Peyer's patch (tissue), 4 donors: ENCODE measurements around the gene VRK3. TPM values are rescaled to one million over a fixed set of nuclear protein-coding genes. Genes with fewer than 3 reads are reported as not detected.
"Not testable (repeated sequence)": the region's sequence is repeated elsewhere in the genome, so short reads cannot be mapped to it uniquely, and the experiment has no call there.

Experiments
- DNase-seq, 3 donors: peaks; one replicate each; pipeline ENCODE4 v3.0.0-alpha.2; 2017 to 2019
- H3K27ac ChIP-seq, 4 donors: fragments of 200-600 bp; sonication (generic); one replicate each; pipeline ENCODE4 v1.5.1; 2016 to 2019
- H3K27me3 ChIP-seq, 2 donors: fragments of 200-600 bp; sonication (generic); one replicate each; pipeline ENCODE4 v1.5.1; 2019
- H3K36me3 ChIP-seq, 3 donors: fragments of 200-600 bp; sonication (generic); one replicate each; pipeline ENCODE4 v1.5.1; 2016 to 2019
- H3K4me1 ChIP-seq, 4 donors: fragments of 200-600 bp; sonication (generic); one replicate each; pipeline ENCODE4 v1.5.1; 2016 to 2019
- H3K4me3 ChIP-seq, 4 donors: fragments of 200-600 bp; sonication (generic); 1 replicate in 3 of 4; 2 replicates in 1 of 4; pipeline ENCODE4 v1.5.1; 2016 to 2019; ENCODE audit warnings: mild to moderate bottlenecking in 1 of 4
- H3K9me3 ChIP-seq, 4 donors: fragments of 200-600 bp; sonication (generic); one replicate each; pipeline ENCODE4 v1.5.1; 2016 to 2019; ENCODE audit warnings: mild to moderate bottlenecking in 1 of 4
- POLR2A ChIP-seq, 2 donors: fragments of 450-650 bp; IDR thresholded peaks; one replicate each; pipeline ENCODE4 v1.5.1; 2017; ENCODE audit warnings: antibody characterized with exemption in 2 of 2, mild to moderate bottlenecking in 2 of 2, moderate library complexity in 2 of 2
- total RNA-seq, 4 donors: library from RNA; depleted of rRNA; stranded (reverse); fragments of >200 nt; gene quantifications; one replicate each; pipeline ENCODE4 v1.1.0, GENCODE V29; 2016
- TF ChIP-seq, protein P1 (sequence below), 6 experiments: fragments of 450-650 bp in 4 of 6; fragments of 200-600 bp in 2 of 6; sonication (generic) in 1 of 6; IDR thresholded peaks; one replicate each; pipeline ENCODE4 v1.5.1; 2017 to 2019; ENCODE audit warnings: antibody characterized with exemption in 6 of 6, mild to moderate bottlenecking in 3 of 6, moderate library complexity in 1 of 6

The VRK3 gene
- total RNA-seq, 4 donors from 2014 or later: 76.7 to 98.1 (median 83.9) TPM

DNA sequence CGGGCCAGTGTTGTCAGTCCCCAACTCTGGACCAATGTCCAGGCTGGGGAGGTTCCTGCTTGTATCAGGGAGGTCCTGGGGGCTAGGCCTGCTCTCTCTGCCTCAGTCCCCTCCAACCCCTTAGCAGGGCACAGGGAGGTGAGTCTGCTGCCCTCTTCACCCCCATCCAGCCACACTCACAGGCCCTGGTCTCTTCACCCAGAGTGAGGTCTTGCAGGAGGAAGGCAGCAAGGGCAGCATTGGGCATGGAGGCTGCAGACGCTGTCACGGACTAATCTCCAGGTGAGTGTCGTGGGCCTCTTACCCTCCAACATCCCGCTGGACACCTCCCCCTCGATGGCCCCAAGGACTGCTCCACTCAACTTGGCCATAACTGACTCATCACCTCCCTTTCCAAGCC lies 52.3 kb downstream of the VRK3 start:
- DNase-seq: no peak
- H3K36me3 ChIP-seq: peaks cover 0 to 23% (median 0%) of the 10 kb centered on the region in 3 donors
- H3K4me1 ChIP-seq: no peaks in the 10 kb centered on the region
- no peaks in the 10 kb centered on the region for H3K9me3 ChIP-seq
- H3K27ac ChIP-seq: no peak overlapping the region
- no peak overlapping the region for H3K4me3 ChIP-seq
- H3K27me3 ChIP-seq: no peaks in the 10 kb centered on the region
- no peak for TF ChIP-seq POLR2A (IDR thresholded peaks at IDR 0.05)
- TF ChIP-seq, protein P1, sequence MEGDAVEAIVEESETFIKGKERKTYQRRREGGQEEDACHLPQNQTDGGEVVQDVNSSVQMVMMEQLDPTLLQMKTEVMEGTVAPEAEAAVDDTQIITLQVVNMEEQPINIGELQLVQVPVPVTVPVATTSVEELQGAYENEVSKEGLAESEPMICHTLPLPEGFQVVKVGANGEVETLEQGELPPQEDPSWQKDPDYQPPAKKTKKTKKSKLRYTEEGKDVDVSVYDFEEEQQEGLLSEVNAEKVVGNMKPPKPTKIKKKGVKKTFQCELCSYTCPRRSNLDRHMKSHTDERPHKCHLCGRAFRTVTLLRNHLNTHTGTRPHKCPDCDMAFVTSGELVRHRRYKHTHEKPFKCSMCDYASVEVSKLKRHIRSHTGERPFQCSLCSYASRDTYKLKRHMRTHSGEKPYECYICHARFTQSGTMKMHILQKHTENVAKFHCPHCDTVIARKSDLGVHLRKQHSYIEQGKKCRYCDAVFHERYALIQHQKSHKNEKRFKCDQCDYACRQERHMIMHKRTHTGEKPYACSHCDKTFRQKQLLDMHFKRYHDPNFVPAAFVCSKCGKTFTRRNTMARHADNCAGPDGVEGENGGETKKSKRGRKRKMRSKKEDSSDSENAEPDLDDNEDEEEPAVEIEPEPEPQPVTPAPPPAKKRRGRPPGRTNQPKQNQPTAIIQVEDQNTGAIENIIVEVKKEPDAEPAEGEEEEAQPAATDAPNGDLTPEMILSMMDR (IDR thresholded peaks at IDR 0.05): no peak

- no peak for DNase-seq
- H3K36me3 ChIP-seq: peaks cover 0 to 15% (median 0%) of the 10 kb centered on the region in 3 donors
- H3K4me1 ChIP-seq: no peaks in the 10 kb centered on the region
- no peaks in the 10 kb centered on the region for H3K27me3 ChIP-seq
- no peaks in the 10 kb centered on the region for H3K9me3 ChIP-seq
- H3K27ac ChIP-seq: no peak overlapping the region
- no peak overlapping the region for H3K4me3 ChIP-seq
- TF ChIP-seq, protein P1 (IDR thresholded peaks at IDR 0.05): no peak
- no peak for TF ChIP-seq POLR2A (IDR thresholded peaks at IDR 0.05)
These were observed 53.2 kb downstream of the VRK3 start for GRCh38 chr19:49971991-49972411.

GRCh38 chr19:49969355-49969754 lies 55.8 kb downstream of the VRK3 start:
- not testable (repeated sequence) for H3K27ac ChIP-seq, H3K4me3 ChIP-seq, H3K9me3 ChIP-seq, H3K27me3 ChIP-seq, H3K4me1 ChIP-seq, DNase-seq, H3K36me3 ChIP-seq

- DNase-seq: no peak
These were observed 56.8 kb downstream of the VRK3 start for GRCh38 chr19:49968279-49968922.

GRCh38 chr19:49960980-49961379 lies 64.2 kb downstream of the VRK3 start, which contains the start of gene SIGLEC11:
Gene SIGLEC11 (minus strand): TSS chr19:49961172. CDS start chr19:49961081, 91 bp downstream.
- H3K27ac ChIP-seq, H3K9me3 ChIP-seq, H3K36me3 ChIP-seq, H3K4me3 ChIP-seq, DNase-seq, H3K27me3 ChIP-seq, H3K4me1 ChIP-seq: not testable (repeated sequence)

More at GRCh38 chr19:49968279-49968922, 56.8 kb downstream of the VRK3 start:
- Histone ChIP-seq H3K4me3 (no peak overlapping the region), H3K4me1 (no peaks in the 10 kb centered on the region), H3K27me3 (no peaks in the 10 kb centered on the region), H3K9me3 (no peaks in the 10 kb centered on the region), H3K36me3 (no peaks in the 10 kb centered on the region), H3K27ac (no peak overlapping the region)
- TF ChIP-seq, protein P1 (IDR thresholded peaks at IDR 0.05): no peak
- no peak for TF ChIP-seq POLR2A (IDR thresholded peaks at IDR 0.05)

- H3K36me3 ChIP-seq, H3K27me3 ChIP-seq, H3K27ac ChIP-seq: not testable (repeated sequence)
These were observed 65.3 kb downstream of the VRK3 start for GRCh38 chr19:49959892-49960291.

DNA sequence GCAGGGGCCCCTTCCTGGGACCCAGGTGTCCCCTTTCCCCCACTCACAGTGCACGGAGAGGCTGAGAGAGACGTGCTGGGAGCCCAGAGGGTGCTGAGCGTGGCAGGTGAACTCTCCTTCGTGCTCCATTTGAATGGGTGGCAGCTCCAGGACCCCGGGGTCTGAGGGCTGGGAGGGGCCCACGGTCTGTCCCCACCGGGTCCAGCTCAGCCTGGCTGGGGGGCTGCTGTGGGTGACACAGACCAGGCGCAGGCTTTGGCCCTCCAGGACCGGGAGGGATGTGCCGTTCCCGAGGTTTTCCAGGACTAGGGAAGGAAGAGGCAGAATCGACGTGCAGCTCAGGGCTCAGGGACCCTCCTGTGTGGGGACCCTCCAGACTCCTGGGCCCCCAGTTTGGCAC lies 66.6 kb downstream of the VRK3 start:
- DNase-seq, H3K4me3 ChIP-seq, H3K9me3 ChIP-seq, H3K4me1 ChIP-seq, H3K27me3 ChIP-seq, H3K36me3 ChIP-seq, H3K27ac ChIP-seq: not testable (repeated sequence)

More at GRCh38 chr19:49959892-49960291, 65.3 kb downstream of the VRK3 start:
- not testable (repeated sequence) for H3K9me3 ChIP-seq, H3K4me1 ChIP-seq, H3K4me3 ChIP-seq, DNase-seq

DNA sequence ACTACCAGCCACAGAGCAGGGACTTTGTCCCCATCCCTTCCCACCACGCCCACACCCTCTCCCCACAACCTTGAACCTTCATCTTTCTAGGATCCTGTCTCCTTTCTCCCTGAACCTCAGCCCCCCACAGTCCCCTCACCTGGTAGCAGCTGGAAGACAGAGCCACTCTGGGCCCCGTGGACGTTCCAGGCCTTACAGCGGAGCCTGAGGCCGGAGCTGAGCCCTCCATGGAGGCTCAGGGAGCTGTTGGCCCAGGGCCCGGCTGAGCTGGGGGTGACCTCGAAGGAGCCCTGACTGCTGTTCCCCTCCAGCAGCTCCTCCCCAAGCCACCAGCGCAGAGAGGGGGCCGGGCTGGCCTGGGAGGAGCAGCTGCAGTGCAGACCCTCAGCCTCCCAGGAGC lies 67.0 kb downstream of the VRK3 start:
- H3K27me3 ChIP-seq, H3K4me3 ChIP-seq, H3K9me3 ChIP-seq, DNase-seq, H3K27ac ChIP-seq, H3K36me3 ChIP-seq, H3K4me1 ChIP-seq: not testable (repeated sequence)
